ENCODE data around the gene TERB1. TPM values are rescaled to one million over a fixed set of nuclear protein-coding genes. Genes with fewer than 3 reads are reported as not detected.

Gene TERB1
- total and polyA plus RNA-seq, 2 of the 13 experiments (the other 11 are each of a cell fraction or from before 2014, with no cell fraction given): not detected

DNA sequence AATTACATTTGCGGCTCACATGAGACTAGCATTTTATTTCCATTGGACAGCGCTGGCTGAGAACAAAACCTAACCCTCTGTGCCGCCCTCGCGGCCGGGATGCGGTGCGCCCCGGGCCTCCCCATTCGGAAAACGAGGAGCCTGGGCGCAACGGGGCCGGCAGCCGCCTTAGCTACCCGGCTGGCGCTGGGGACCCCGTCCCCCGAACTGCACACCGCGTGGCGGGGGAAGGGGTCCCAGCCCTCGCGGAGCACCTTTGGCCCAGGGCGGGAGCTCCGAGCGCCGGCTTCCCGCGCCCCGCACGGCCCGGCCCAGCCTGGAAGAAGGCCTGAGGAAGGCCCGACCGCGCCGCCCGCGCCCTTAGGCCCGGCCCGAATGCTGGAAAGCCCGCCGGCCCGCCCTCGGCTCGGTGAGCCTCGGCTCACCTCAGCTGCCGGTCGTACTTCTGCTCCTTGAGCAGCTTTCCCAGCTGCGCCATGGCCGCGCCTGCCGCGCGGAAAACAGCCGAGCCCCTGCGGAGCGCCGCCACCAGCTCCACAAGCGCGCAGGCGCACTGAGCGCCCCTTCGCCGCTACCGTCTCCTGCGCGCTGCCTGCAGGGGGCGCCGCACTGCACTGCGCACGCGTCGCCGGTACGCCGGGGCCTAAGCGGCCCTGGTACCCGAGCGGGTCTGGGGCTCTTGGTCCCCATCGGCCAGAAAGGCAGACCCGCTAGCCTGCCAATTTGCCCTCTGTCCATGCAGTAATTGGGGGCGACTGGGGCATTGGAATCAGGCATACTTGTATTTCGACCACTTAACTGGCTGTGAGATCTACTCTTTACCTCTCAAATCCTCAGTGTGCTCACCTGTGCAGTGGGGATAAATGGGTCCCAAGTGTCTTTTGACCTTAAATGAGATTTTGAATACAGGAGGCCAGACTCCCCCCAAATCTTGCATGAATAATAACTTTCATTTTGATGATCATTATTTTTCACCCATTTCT lies 29.3 kb upstream of the TERB1 start, which contains the start of gene NAE1 (continued):
- TF ChIP-seq, protein P1, sequence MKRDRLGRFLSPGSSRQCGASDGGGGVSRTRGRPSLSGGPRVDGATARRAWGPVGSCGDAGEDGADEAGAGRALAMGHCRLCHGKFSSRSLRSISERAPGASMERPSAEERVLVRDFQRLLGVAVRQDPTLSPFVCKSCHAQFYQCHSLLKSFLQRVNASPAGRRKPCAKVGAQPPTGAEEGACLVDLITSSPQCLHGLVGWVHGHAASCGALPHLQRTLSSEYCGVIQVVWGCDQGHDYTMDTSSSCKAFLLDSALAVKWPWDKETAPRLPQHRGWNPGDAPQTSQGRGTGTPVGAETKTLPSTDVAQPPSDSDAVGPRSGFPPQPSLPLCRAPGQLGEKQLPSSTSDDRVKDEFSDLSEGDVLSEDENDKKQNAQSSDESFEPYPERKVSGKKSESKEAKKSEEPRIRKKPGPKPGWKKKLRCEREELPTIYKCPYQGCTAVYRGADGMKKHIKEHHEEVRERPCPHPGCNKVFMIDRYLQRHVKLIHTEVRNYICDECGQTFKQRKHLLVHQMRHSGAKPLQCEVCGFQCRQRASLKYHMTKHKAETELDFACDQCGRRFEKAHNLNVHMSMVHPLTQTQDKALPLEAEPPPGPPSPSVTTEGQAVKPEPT (CRISPR knock-in tag; IDR thresholded peaks at IDR 0.05; ENCODE audit: low read depth): peak; percentile 81; the same call in 1 of the 2 replicates
- TF ChIP-seq XRCC5 (optimal IDR thresholded peaks at IDR 0.05; ENCODE audit: low read length) (peak; percentile 99), NFE2L2 (IDR thresholded peaks at IDR 0.05; ENCODE audit: low read length) (no peak)
- TF ChIP-seq, protein P2, sequence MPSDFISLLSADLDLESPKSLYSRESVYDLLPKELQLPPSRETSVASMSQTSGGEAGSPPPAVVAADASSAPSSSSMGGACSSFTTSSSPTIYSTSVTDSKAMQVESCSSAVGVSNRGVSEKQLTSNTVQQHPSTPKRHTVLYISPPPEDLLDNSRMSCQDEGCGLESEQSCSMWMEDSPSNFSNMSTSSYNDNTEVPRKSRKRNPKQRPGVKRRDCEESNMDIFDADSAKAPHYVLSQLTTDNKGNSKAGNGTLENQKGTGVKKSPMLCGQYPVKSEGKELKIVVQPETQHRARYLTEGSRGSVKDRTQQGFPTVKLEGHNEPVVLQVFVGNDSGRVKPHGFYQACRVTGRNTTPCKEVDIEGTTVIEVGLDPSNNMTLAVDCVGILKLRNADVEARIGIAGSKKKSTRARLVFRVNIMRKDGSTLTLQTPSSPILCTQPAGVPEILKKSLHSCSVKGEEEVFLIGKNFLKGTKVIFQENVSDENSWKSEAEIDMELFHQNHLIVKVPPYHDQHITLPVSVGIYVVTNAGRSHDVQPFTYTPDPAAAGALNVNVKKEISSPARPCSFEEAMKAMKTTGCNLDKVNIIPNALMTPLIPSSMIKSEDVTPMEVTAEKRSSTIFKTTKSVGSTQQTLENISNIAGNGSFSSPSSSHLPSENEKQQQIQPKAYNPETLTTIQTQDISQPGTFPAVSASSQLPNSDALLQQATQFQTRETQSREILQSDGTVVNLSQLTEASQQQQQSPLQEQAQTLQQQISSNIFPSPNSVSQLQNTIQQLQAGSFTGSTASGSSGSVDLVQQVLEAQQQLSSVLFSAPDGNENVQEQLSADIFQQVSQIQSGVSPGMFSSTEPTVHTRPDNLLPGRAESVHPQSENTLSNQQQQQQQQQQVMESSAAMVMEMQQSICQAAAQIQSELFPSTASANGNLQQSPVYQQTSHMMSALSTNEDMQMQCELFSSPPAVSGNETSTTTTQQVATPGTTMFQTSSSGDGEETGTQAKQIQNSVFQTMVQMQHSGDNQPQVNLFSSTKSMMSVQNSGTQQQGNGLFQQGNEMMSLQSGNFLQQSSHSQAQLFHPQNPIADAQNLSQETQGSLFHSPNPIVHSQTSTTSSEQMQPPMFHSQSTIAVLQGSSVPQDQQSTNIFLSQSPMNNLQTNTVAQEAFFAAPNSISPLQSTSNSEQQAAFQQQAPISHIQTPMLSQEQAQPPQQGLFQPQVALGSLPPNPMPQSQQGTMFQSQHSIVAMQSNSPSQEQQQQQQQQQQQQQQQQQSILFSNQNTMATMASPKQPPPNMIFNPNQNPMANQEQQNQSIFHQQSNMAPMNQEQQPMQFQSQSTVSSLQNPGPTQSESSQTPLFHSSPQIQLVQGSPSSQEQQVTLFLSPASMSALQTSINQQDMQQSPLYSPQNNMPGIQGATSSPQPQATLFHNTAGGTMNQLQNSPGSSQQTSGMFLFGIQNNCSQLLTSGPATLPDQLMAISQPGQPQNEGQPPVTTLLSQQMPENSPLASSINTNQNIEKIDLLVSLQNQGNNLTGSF (CRISPR knock-in tag; IDR thresholded peaks at IDR 0.05): peak; percentile 97
- TF ChIP-seq, protein P3, sequence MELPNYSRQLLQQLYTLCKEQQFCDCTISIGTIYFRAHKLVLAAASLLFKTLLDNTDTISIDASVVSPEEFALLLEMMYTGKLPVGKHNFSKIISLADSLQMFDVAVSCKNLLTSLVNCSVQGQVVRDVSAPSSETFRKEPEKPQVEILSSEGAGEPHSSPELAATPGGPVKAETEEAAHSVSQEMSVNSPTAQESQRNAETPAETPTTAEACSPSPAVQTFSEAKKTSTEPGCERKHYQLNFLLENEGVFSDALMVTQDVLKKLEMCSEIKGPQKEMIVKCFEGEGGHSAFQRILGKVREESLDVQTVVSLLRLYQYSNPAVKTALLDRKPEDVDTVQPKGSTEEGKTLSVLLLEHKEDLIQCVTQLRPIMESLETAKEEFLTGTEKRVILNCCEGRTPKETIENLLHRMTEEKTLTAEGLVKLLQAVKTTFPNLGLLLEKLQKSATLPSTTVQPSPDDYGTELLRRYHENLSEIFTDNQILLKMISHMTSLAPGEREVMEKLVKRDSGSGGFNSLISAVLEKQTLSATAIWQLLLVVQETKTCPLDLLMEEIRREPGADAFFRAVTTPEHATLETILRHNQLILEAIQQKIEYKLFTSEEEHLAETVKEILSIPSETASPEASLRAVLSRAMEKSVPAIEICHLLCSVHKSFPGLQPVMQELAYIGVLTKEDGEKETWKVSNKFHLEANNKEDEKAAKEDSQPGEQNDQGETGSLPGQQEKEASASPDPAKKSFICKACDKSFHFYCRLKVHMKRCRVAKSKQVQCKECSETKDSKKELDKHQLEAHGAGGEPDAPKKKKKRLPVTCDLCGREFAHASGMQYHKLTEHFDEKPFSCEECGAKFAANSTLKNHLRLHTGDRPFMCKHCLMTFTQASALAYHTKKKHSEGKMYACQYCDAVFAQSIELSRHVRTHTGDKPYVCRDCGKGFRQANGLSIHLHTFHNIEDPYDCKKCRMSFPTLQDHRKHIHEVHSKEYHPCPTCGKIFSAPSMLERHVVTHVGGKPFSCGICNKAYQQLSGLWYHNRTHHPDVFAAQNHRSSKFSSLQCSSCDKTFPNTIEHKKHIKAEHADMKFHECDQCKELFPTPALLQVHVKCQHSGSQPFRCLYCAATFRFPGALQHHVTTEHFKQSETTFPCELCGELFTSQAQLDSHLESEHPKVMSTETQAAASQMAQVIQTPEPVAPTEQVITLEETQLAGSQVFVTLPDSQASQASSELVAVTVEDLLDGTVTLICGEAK (IDR thresholded peaks at IDR 0.05): no peak
- TF ChIP-seq, protein P3 (CRISPR knock-in tag; IDR thresholded peaks at IDR 0.05): peak; percentile 92
